ENCODE results near the gene PIP4P1.
"Not testable (repeated sequence)": the region's sequence is repeated elsewhere in the genome, so short reads cannot be mapped to it uniquely, and the experiment has no call there.

Gene PIP4P1

DNA sequence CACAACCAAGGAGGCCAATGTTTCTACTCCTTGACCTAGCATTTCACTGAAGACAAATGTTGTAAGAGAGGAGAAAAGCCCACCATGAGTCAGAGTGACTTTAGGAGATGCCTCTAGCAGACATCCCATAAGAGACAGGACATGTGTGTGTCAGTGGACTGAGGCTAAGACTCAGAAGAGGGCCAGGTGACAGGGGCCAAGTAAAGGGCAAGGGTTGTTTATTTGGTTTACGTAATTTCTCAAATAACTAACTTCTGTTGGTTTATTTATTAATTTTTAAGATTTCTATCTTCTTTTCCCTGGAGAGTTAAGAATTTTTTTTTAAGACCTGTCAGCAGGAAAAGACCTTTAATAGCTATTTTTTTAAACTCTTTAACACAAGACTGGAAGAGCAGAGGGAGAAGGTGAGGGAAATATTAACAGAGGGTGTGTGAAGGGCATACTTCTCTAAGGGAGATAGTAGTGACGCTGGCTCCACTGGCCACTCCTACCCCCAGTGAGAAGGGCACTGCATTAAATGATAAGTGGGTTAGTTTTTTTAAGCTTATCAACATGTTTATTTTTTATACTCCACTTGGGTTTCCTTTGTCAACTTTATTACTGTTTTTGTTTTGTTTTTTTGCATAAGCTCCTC is 11.4 kb upstream of the PIP4P1 start:
- no peak for DNase-seq

DNA sequence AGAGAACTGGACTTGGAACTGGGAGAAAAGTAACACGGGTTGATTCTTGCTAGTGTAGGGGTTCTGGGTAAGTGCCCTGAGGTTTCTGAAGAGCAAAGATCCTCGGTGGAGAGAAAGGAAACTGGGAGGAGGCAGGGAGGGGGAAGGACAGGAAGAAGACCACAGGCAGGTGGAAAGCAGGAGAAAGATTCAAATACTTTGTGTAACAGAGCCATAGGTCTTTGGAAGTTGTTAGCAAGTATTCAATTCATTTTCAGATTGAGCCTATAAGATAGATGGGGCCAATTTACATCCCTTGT is 9.3 kb upstream of the PIP4P1 start:
- no peak for DNase-seq

DNA sequence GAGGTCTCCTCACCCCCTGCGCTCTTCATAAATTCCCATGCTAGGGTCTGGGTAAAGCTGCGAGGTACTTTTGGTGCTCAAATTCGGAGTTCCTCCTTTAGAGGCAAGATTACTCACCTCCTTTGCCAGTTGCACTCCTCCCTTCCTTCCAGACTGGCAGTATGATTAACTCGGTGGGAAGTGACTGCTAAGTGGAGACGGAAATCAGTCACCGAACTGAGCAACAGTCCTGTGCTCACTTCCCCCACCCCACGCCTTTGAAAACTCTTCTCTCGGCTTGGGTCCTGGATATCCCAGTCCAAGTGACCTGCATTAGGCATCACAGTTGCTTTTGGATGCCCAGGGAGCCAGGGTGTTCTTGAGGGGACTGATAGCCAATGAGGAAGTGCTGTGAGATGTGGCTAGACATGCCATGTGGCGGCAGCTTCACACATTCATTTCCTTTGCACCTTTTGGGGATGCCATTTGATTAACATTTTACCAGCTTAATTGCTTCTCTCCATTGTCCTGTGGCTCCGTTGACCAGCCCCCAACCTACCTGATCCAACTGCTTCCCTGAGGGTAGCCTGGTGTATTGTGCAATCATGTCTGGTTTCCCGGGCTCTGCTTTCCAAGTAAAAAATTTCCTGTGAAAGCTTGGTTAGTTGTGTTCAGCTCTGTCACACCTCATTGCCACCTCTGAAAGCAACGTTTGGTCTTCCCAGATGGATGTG is 8.8 kb upstream of the PIP4P1 start:
- peak; percentile 82 to 88 for DNase-seq

DNA sequence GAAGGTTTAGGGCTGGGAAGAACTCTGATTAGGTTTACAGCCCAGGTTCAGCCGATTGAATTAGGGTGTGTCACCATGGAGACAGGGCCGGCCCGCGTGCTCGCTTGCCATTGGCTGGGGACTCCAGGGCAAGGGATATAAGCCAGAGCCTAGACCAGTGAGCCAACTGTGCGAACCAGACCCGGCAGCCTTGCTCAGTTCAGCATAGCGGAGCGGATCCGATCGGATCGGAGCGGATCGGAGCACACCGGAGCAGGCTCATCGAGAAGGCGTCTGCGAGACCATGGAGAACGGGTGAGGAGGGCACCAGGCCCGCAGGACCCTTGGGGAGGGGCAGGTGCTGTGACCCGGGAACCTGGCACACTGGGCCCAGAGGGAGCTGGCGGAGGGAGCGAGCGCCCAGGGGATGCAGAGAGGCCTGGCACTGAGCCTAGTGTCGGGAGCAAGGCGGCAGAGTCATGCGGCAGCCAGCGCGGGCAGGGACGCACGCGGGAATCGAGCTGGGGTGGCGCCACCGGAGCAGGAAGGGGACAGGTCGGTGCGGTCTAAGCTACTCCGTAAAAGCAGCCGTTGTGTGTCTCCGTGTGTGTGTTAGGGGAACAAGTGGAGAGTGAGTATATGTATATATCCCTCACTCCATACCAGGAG is 8.1 kb upstream of the PIP4P1 start, which contains the start of gene PNP:
Gene PNP, plus strand, starts transcription at position 165 of the 648 bp plus-strand sequence. Its CDS starts 119 bp downstream, at position 284.
- peak; percentile 58 to 83 for DNase-seq

DNA sequence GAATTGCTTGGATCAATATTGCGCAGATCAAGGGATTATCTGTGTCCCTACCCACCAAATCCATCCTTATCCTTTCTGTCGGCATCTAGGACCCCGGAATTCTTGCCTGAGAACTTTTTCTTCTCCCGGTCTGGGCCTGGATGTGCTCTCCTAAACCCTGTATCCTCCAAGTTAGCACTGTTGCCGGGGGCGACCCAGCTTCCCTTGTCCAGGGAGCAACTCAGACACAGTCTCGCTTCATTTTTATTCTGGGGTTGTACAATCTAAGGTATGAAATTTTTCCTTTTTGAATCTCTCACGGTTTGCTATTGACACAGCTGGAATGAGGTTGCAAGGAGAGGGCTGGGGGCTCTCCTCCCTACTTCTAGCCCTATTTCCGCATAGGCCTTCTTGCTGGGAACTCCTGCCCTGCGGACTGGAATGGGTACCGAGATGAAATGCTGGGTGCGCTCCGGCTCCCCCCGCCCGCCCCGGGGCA is 7.6 kb upstream of the PIP4P1 start:
- no peak for DNase-seq

DNA sequence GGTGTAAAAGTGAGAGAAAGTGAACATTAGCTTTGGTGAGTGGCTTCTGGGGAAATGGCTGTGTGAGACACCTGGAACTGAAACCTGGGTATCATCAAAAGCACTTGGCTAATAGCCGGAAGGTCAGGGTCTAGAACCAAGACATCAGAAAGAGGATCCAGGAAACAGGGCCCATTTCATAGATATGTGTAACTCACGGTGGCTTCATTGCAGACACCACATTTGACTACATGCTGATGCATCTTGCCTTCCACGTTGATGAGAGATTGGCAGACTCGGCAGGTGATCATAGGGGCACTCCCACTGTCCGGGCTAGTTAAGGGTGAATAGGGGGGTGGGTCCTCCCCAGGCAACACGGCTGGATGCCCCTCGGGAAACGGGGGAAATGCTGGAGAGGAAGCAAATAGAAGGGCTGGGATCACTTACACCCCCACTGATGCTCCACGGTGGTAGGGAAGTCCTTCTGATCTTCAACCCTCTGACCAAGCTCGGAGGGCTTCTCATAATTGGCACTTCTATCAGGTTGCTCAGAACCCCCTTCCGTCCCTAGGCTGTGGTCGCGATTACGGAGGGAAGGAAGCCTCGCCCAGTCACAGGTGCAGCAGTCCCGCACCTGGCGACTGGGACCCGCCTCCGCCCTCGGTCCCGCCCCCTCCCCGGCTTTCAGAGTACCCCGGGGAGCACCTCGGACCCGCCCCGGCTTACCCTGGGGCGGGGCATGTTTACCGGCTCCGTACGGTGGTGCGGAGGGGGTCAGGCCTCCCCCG is 593 bp downstream of the PIP4P1 start:
- no peak for DNase-seq

DNA sequence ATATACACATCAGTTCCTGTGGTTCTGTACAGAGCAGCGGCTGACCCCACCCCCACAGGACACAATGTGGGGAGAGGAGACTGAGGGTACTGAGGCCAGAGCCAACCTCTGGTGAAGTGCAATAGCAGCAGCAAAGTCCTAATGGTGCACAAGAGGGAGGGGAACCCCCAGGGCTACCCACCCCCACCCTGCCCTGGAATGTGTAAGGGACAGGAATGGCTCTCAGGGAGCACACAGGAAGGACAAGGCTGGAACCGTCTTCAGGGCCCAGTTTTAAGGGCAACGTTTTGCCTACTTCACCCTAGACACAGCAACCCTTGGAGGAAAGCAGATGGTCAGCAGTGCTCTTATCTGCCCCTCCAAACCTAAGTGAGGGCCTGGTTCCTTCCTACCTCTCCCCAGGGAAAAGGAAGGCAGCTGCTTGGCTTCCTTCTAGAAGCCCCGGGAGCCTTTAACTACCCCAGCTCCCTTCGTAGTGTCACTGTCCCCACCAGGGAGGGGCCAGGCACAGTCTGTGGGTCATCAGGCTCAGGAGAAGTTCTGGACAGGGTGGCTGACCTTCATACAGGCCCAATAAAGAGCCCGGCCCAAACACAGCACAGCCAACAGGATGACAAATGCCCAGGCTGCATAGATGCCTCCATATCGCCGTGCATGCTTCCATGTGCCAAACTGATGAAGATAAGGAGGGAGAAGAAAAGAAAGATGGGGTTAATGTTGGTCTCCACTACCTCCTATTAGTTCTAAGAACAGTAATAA is 3.0 kb downstream of the PIP4P1 start:
- no peak for DNase-seq

DNA sequence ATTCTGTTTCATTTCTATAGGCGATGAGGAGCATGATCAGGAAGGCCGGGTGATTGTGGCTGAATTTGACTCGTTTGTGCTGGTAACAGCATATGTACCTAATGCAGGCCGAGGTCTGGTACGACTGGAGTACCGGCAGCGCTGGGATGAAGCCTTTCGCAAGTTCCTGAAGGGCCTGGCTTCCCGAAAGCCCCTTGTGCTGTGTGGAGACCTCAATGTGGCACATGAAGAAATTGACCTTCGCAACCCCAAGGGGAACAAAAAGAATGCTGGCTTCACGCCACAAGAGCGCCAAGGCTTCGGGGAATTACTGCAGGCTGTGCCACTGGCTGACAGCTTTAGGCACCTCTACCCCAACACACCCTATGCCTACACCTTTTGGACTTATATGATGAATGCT is 4.3 kb downstream of the PIP4P1 start:
- no peak for DNase-seq

DNA sequence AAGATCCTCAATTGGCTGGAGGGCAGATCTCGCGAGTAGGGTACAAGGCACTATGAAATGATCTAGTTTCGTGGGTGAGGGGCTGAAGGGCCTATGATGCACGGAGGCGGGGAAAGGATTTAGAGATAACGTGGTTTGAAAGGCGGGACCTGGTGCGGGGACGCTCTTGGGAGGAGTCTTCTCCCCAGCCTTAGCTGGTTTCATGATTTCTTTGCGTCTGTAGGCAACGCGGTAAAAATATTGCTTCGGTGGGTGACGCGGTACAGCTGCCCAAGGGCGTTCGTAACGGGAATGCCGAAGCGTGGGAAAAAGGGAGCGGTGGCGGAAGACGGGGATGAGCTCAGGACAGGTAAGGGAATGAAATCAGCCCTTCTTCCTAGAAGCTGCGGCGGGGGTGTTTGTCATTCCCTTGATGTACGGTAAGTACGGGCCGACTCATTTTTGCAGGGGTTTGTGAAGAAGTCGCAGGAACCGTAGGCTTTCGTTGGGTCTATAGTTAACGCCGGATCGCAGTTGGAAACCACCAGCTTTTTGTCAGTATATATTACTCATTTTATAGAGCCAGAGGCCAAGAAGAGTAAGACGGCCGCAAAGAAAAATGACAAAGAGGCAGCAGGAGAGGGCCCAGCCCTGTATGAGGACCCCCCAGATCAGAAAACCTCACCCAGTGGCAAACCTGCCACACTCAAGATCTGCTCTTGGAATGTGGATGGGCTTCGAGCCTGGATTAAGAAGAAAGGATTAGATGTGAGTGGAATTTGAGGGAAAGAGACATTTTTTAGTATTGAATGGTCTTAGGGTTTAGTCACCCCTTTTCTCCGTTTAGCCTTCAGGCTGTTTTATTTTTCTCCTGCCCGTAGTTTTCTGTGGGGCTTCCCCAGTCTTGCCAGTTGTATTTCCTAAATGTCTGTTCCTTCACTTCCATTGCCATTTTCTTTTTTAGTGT is 5.6 kb downstream of the PIP4P1 start:
- no peak for DNase-seq

DNA sequence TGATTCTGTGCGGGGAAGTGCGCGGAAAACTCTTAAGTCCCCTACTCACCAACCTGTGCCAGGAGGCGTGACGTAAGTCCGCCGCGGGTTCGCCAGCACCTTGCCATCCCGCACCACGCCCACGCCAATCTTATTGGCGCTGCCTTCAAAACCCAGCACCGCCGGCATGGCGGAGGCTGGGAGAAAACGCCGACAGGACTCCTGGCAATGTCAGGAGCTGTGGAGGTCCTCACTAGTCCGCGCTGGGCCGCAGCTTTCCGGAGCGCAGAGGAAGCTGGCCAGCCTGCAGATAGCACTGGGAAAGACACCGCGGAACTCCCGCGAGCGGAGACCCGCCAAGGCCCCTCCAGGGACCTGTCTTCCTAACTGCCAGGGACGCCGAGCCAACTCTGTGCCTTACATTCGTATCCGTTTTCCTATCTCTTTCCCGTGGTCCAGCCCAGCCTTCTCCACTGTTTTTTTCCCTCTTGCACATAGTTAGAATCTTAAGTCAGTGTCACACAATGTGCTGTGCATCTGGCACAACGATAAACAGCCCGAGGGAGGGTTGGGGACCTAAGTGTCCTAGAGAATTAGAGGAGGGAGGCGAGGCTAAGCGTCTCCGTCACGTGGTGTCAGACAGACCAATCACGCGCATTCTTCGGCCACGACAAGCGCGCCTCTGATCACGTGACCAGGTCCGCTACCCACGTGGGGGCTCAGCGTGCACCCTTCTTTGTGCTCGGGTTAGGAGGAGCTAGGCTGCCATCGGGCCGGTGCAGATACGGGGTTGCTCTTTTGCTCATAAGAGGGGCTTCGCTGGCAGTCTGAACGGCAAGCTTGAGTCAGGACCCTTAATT is 6.5 kb downstream of the PIP4P1 start, which contains the start of the genes APEX1 and OSGEP:
Gene APEX1, plus strand, starts transcription at position 711 of the 839 bp plus-strand sequence. CDS start 420 bp downstream, outside the sequence.
Gene OSGEP, minus strand, starts transcription at position 297 of the 839 bp plus-strand sequence. Its CDS starts 129 bp downstream, at position 168.
- peak; percentile 96 to 98 for DNase-seq

DNA sequence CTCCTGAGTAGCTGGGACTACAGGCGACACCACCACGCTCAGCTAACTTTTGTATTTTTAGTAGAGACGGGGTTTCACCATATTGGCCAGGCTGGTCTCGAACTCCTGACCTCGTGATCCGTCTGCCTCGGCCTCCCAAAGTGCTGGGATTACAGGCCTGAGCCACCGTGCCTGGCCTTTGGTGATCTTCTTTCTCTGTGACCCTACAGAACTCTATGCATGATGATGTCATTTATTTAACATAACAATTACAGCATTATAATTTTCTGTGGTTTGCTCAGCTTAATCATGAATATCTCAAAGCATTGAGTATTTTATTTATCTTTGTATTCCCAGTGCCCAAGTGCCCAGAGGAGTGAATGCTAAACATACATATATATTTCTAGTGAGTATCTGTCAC is 8.4 kb downstream of the PIP4P1 start:
- not testable (repeated sequence) for DNase-seq

DNA sequence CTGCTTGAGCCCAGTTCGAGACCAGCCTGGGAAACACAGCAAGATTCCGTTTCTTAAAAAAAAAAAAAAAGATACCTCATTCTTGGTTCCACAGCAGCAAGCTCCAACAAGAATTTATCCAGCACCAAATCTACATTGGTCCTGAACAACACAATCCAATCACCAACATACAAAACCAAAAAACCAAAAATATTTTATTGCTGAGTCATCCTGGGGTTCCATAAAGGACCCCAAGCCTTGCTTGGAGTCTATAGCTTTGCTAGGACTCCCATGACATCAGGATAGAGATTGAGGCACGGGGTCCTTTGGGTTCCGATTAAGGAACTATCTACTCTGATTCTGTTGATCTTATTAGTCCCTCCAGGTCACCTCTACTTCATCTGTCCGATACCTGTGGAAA is 14.3 kb downstream of the PIP4P1 start:
- no peak for DNase-seq

DNA sequence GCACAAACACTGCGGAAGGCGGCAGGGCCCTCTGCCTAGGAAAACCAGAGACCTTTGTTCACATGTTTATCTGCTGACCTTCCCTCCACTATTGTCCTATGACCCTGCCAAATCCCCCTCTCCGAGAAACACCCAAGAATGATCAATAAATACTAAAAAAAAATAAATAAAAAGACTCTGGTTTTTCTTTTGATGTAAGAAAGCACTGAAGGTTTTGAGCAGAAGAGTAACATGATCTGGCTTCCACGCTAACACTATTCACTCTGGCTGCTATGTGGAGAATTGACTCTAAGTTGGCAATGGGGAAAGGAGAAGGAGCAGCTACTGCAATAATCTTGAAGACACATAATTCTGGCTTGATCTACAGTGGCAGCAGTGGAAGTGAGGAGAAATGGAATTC is 17.6 kb downstream of the PIP4P1 start:
- DNase-seq, result not testable (repeated sequence)

DNA sequence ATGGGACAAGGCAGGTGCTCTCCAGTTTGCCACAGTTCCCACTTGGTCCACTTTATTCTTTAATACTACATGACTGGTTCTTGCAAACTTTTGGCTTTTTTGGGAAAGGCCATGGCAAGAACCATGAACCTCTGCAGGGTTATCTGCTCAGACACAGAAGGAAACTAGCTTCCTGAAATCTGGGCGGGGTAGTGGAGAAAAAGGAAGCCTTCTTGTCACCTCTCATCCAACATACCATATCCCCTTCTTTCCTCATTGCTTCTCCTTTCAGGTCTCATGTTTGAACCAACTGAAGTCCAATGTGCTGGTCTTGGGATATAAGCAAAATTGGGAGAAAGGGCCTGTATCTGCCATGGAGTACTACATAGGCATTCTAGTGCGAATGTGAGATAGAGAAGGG is 19.8 kb downstream of the PIP4P1 start:
- DNase-seq, result no peak

DNA sequence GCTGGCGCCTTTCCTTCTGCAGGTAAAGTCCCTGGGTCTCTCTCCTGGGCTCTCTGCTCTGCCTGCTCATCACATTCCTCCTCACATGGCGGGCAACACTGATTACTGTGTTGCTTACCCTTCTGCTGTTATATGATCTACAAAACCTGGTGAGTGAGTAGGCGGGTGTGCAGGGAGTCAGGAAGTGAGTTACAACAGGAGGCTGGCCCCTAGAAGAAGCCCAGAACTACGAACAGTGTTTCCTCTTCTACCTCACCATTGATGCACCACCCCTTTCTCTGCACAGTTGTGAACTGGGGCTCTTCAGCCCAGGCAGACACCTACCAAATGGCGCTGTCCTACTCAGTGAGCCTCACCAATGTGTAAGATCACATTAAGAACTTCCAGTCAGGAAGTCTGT is 20.4 kb downstream of the PIP4P1 start:
- DNase-seq, result peak in 1 of 2 donors; percentile 55

DNA sequence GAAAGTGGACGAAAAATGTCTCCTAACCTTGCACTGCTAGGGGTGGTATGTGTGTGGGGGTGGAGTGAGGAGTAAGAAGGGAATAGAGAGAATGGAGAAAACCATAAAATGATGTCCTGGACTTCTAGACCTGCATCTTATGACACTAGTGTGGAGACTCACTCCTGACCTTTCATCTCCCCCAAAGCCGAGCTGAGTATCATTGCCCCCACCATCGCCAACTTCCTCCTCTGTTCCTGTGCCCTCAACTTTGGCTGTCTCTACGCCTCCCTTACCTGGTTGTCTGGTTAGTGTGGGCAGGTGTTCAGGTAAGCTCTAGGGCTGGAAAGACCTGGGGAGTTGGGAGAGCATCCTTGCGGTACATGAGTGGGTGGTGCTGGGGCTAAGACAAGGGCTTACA is 20.8 kb downstream of the PIP4P1 start:
- DNase-seq, result no peak

DNA sequence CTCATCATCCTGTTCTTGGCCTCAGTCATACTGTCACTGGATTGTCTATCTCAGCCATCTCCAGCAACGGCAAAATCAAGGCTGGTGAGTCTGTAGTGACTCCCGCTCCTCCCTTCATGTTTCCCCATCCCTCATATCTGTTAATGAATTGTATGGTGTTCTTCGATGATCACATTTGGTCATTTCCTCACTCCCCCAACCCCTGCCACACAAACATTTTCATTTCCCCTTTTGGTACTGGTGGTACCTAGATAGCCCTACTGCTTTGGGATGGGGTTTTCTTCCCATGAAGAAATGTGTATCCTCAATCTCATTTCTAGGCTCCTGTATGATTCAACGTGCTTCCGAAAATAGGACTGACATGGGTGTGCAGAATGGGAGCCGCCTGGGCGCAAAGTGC is 22.6 kb downstream of the PIP4P1 start:
- no peak for DNase-seq

DNA sequence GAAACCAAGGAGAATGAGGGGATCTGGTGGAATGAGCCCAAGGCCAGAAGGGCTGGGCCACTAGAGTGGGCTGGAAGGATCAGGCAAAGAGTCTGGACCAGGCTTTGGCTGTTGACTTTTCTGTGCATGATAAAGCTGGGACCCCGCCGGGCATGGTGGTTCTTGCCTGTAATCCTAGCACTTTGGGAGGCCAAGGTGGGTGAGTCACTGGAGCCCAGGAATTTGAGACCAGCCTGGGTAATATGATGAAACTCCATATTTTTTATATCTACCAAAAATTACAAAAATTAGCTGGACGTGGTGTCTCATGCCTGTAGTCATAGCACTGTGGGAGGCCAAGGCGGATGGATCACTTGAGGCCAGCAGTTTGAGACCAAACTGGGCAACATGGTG is 24.9 kb downstream of the PIP4P1 start:
- DNase-seq, result no peak

DNA sequence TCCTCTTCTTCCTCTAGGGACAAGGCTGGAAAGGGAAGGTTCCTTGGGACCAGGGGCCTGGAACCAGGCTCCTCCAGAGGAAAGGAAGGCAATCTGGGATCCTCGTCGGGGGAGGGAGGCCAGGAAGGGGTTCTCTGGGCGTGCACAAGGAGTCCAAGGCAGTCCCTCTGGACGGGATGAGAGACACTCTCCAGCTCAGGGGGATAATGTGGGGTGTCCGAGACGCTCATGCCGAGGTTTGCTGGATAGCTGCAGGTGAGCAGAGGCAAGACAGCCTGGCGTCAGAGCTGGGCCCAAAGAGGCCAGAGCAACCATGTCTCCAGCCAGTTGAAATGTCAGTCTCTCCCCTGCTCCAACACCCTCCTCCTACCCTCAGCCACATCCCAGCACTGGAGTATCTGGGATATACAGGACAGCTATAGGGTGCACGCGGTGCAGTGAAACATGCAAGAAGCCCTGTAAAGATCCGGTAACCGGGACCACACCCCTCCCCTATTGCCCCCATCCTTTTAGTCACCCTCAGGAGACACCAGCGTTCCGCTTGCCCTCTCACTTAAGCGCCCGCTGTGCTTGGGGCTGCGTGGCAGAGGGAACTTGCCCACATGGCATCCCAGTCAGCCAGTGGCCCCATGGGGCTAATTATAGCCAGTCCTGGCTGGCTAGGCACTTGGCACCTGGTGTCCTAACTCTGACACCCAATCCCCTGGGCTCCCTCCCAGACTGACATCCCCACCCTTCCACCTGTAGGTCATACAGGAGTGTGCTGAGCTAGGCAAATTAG is 25.5 kb downstream of the PIP4P1 start, which contains the start of gene KLHL33:
Gene KLHL33, minus strand, starts transcription at position 585 of the 781 bp plus-strand sequence. Its CDS starts 355 bp downstream, at position 230.
- DNase-seq, result no peak
